ENCODE data around the gene TP53I13.

Gene TP53I13

GRCh38 chr17:29568331-29569244, at the start of gene TP53I13:
Gene TP53I13 (plus strand): TSS chr17:29568701. CDS start chr17:29568759, 58 bp downstream.
- ChIA-PET CTCF (interaction anchor here (0.6 to 4.9 kb wide), 9 partner anchors 12 to 768 kb away, joined by 3 to 31 read pairs (median 13); partner anchors contain the start of gene ANKRD13B), POLR2A (interaction anchor here (0.6 to 4.6 kb wide), 11 partner anchors 12 to 275 kb away, joined by 3 to 28 read pairs (median 4); partner anchors contain the start of genes ANKRD13B, GIT1, NUFIP2 and TAOK1)
- H3K4me3 ChIP-seq (ENCODE audit: low read depth, low read length), result peak within 1 kb of the TSS; percentile 78
- H3K4me1 ChIP-seq (ENCODE audit: control insufficient read depth, insufficient read depth, low read length), result peaks cover 13% of the 10 kb centered on the region
- no peaks in the 10 kb centered on the region for H3K9me3 ChIP-seq (ENCODE audit: control insufficient read depth, insufficient read depth, low read depth, low read length)
- H3K27ac ChIP-seq (ENCODE audit: extremely low read depth, low read depth, low read length), result peak within 1 kb of the TSS; percentile 96
- H3K36me3 ChIP-seq (ENCODE audit: control insufficient read depth in 2 of 2, insufficient read depth in 1 of 2, low read length in 2 of 2), result peaks cover 3 to 28% of the 10 kb centered on the region in 2 experiments
- TF ChIP-seq PBX3 (CRISPR knock-in tag; IDR thresholded peaks at IDR 0.05), result 0 out of 2 replicates have a peak, but pooled peaks have one; percentile 18
- TF ChIP-seq PATZ1 (tag by site-specific recombination; IDR thresholded peaks at IDR 0.05), result peak; percentile 44
- peak; percentile 66; the same call in 1 of the 2 replicates for TF ChIP-seq ZNF394 (tag by site-specific recombination; IDR thresholded peaks at IDR 0.05; ENCODE audit: borderline replicate concordance)
- no peak for TF ChIP-seq INSM2 (tag by site-specific recombination; IDR thresholded peaks at IDR 0.05)
- no peak for TF ChIP-seq ZIC2 (tag by site-specific recombination; IDR thresholded peaks at IDR 0.05)
- TF ChIP-seq ZBTB8A (tag by site-specific recombination; IDR thresholded peaks at IDR 0.05), result peak; percentile 50
- no peak for TF ChIP-seq MEIS1 (CRISPR knock-in tag; IDR thresholded peaks at IDR 0.05; ENCODE audit: borderline replicate concordance)
- no peak for TF ChIP-seq FEZF1 (tag by site-specific recombination; IDR thresholded peaks at IDR 0.05)
- TF ChIP-seq GLIS2 (tag by site-specific recombination; IDR thresholded peaks at IDR 0.05), result peak; percentile 46; the same call in 1 of the 2 replicates
- no peak for TF ChIP-seq ZNF426 (tag by site-specific recombination; IDR thresholded peaks at IDR 0.05)
- no peak for TF ChIP-seq ZFP41 (tag by site-specific recombination; IDR thresholded peaks at IDR 0.05; ENCODE audit: borderline replicate concordance)
- TF ChIP-seq ZNF549 (tag by site-specific recombination; IDR thresholded peaks at IDR 0.05), result no peak
- TF ChIP-seq ZNF629 (tag by site-specific recombination; IDR thresholded peaks at IDR 0.05), result no peak
- TF ChIP-seq ZNF280D (tag by site-specific recombination; IDR thresholded peaks at IDR 0.05), result no peak
- peak; percentile 58 for TF ChIP-seq ZBTB48 (tag by site-specific recombination; IDR thresholded peaks at IDR 0.05)
- peak; percentile 39; the same call in 1 of the 2 replicates for TF ChIP-seq ZBTB17 (tag by site-specific recombination; IDR thresholded peaks at IDR 0.05)
- TF ChIP-seq REST (tag by site-specific recombination; IDR thresholded peaks at IDR 0.05), result peak; percentile 13; the same call in 1 of the 2 replicates
- TF ChIP-seq ZBTB21 (tag by site-specific recombination; IDR thresholded peaks at IDR 0.05), result no peak
- TF ChIP-seq ZNF677 (tag by site-specific recombination; IDR thresholded peaks at IDR 0.05), result no peak
- TF ChIP-seq SETDB1 (IDR thresholded peaks at IDR 0.05; ENCODE audit: insufficient read length, low read length), result no peak
- TF ChIP-seq ZNF670 (tag by site-specific recombination; IDR thresholded peaks at IDR 0.05; ENCODE audit: low read depth), result no peak
- no peak for TF ChIP-seq AEBP2 (tag by site-specific recombination; IDR thresholded peaks at IDR 0.05; ENCODE audit: borderline replicate concordance)

Measured in HEK293 (cell line).